ENCODE measurements around the gene PCNA.

DNA sequence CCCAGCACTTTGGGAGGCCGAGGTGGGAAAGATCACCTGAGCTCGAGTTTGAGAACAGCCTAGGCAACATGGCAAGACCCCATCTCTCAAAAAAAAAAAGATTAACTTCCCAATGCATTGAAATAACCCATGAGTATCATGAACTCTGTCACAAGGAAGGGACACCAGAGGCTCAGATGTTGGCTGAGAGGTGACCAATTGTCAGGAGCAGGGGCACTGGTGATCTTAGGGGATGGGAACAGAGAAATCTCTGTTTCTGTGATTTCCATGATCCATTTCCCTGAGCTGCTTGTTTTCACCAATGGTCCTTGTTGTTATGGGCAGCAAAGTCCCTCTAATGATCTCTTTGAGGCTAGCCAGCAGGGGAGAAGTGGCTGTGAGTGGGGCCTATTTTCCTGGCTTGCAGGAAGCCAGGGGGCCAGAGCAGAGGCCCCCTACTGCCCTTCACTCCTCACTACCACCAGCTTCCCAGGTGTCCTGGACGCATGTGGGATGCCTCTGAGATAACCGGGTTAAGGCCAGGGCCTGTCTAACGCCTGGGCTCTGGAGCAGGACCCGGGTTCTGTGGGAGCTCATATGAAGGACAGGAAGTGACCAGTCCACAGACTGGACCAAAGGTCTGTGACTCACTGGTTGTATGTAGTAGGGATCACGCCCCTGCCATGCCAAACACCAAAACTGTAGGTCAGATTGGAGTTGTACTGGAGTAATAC lies 54.4 kb downstream of the PCNA start:
- no peak for TF ChIP-seq POLR2A (IDR thresholded peaks at IDR 0.05)
- TF ChIP-seq, protein P1, sequence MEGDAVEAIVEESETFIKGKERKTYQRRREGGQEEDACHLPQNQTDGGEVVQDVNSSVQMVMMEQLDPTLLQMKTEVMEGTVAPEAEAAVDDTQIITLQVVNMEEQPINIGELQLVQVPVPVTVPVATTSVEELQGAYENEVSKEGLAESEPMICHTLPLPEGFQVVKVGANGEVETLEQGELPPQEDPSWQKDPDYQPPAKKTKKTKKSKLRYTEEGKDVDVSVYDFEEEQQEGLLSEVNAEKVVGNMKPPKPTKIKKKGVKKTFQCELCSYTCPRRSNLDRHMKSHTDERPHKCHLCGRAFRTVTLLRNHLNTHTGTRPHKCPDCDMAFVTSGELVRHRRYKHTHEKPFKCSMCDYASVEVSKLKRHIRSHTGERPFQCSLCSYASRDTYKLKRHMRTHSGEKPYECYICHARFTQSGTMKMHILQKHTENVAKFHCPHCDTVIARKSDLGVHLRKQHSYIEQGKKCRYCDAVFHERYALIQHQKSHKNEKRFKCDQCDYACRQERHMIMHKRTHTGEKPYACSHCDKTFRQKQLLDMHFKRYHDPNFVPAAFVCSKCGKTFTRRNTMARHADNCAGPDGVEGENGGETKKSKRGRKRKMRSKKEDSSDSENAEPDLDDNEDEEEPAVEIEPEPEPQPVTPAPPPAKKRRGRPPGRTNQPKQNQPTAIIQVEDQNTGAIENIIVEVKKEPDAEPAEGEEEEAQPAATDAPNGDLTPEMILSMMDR (IDR thresholded peaks at IDR 0.05): no peak

Data from uterus (tissue), 2 donors.